WI38 (cell line): ENCODE measurements around the gene ABT1.

Source experiments
- H3K4me3 ChIP-seq: 2 replicates; pipeline ENCODE4 v1.5.1; 2011; ENCODE audit warnings: low read depth, mild to moderate bottlenecking, control low read depth, low read length
- TF ChIP-seq, protein P1 (sequence below): IDR thresholded peaks from 2 replicates; pipeline ENCODE4 v1.5.1; 2012; ENCODE audit warnings: low read depth, mild to moderate bottlenecking, control low read depth, low read length

The ABT1 gene

DNA sequence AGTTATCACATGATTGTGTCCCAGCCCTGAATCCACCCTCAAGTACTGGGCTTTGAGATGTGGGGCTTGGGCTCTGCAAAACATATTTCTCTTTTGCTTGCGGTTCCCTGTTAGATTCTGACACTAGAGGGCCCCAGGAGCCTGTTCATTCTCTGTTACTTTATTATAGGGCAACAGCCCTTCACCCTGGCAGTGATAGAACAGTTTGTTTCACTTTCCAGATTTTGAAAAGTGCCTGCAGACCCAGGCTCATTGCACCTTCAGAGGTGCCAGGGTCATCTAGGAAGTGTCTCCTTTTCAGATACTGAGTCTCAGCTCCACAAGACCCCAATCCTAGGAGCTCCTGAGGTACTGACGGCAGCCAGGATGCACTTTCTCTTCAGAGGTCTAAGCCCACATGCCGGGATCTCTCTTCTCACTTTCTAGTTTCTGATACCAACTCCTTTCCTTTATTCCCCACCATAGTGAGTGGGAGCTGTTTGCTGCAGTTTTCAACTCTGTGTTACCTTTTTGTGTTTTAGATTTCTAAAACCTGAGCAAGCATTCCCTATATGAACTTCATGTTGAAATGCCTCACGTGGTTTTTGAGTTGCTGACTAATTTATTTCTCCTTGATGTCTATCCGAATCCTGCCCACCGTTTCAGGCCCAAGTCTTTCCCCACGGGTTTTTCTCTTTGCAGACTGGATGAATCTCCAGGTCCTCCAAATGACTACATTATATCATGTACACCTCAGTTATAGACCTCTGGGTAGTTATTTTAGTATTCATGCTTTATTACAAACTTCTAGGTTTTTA lies 10.9 kb downstream of the ABT1 start:
- H3K4me3 ChIP-seq, result no peak overlapping the region
- TF ChIP-seq, protein P1, sequence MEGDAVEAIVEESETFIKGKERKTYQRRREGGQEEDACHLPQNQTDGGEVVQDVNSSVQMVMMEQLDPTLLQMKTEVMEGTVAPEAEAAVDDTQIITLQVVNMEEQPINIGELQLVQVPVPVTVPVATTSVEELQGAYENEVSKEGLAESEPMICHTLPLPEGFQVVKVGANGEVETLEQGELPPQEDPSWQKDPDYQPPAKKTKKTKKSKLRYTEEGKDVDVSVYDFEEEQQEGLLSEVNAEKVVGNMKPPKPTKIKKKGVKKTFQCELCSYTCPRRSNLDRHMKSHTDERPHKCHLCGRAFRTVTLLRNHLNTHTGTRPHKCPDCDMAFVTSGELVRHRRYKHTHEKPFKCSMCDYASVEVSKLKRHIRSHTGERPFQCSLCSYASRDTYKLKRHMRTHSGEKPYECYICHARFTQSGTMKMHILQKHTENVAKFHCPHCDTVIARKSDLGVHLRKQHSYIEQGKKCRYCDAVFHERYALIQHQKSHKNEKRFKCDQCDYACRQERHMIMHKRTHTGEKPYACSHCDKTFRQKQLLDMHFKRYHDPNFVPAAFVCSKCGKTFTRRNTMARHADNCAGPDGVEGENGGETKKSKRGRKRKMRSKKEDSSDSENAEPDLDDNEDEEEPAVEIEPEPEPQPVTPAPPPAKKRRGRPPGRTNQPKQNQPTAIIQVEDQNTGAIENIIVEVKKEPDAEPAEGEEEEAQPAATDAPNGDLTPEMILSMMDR, result peak; percentile 73

DNA sequence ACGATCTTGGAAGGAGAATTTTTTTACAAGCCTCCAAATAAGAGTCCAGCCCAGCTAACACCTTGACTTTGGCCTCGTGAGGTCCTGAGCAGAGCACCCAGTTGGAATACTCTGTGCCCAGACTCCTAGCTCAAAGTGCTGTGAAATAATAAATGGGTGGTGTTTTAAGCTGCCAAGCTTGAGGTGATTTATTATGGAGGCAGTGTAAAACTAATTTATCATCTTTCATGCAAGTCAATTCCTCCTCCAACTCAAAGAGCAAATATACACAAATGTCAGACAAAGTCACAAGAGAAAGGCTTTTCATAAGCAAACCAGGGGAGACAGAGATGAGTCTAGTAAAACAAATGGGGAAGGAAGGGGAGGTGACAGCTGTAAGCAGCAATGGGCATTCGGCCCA lies 12.7 kb downstream of the ABT1 start:
- no peak overlapping the region for H3K4me3 ChIP-seq
- TF ChIP-seq, protein P1, result no peak

DNA sequence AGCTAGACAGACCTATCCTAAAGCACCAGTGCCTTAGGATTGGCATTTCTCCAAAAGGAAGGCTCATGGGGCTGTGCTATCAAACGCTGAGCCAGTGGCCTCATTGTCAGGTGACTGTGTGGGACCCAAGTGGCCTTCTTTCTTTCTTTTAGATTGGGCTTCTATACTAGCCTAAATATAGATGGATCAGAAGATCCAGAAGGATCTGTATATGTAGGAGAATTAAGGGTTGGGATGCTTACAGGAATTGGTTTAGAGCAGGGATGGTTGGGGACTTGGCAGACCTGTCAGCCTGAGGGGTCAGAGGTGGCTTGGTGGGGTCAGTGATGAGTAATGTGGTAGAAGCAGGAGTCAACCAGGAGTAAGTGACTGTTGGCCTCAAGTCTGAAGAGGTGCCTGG lies 14.8 kb downstream of the ABT1 start:
- TF ChIP-seq, protein P1, result no peak
- no peak overlapping the region for H3K4me3 ChIP-seq

DNA sequence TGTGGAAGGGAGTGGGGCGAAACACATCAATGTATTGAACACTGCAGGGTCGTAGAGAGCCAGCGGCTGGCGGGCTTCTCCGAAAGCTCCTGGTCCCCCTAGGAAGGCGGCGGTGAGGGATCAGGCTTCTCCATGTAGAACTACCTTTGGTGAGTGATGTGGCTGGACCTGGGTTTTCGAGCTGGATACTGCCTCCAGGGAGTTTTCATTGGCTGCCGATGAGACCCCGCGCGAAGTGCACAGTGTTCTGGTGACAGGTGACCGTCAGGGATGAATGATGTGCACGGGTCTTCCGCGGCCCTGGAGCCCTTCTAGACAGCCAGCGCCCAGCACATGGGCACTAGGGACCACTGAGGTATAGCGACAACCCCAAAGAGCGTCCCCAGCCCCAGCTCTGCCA lies 16.4 kb downstream of the ABT1 start:
- H3K4me3 ChIP-seq, result no peak overlapping the region
- TF ChIP-seq, protein P1, result no peak

DNA sequence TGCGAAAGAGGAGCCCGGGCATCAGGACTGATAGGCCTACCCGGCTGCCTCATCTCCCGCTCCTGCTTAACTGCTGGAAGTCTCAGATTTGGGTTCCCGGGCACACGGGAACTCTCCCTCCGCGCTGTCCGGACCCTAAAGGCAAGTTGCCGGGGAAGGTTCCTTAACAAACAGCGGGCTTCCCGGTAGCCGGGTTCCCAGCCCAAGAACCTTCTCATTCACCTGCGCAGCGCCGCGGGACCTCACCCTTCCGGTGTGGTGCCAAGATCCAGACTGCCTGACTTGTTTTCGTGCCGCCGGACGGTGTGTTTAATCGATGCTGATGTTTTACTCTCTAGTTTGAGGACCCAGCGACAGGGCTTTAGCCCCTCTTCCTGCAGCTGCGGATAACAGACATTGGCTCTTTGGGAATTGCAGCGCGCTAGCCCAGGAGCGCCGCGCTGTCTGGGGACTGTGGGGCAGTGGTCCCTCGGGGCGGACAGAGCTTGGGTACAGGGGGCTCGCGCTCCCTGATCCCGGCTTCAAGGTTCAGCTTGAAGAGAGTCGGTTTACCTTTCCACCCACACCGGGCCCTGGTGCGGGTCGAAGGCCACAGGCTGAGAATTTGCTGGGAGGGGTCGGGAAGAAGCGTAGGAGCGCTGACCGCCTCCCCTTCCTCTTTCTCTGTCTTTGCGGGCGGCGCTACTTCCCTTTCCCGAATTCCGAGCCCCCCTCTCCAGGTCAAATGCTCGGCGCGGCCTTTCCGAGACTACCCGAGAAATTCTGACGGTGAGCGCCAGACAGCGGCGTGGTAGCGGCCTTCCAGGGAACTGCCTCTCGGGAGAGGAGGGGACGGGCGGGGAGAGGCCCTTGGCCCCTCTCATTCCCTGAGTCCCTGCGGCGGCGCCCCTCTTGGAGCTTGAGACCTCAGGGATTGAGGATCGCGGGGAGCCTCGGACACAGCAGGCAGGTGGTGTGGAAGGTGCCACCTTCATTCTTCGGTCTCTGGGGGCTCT lies 17.2 kb downstream of the ABT1 start:
- TF ChIP-seq, protein P1, result no peak
- no peak overlapping the region for H3K4me3 ChIP-seq

DNA sequence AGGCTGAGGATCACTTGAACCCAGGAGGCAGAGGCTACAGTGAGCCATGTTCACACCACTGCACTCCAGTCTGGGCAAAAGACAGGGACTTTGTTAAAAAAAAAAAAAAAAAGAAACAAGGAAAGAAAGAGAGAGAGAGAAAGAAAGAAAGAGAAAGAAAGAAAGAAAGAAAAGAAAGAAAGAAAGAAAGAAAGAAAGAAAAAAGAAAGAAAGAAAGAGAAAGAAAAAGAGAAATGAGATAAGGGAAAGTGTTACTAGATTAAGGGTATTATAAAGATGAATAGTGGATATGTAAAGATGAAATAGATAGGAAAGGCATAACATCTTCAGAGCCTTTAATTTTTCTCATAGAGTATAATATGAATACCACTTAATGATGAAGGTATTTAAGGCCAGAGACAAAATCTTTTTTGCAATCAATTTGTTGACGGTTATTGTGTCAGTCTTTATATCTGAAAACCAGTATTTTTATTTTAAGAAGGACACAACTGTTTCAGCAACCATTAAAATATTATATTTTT lies 26.6 kb downstream of the ABT1 start:
- TF ChIP-seq, protein P1, result no peak

More for the DNA sequence above, 26.6 kb downstream of the ABT1 start:
- no peak overlapping the region for H3K4me3 ChIP-seq
